HepG2 (cell line): ENCODE results near the gene TALDO1. TPM values are rescaled to one million over a fixed set of nuclear protein-coding genes. Genes with fewer than 3 reads are reported as not detected.

Experiments
- BRCA1 ChIP-seq: sonication (generic); formaldehyde crosslinking; IDR thresholded peaks from 2 replicates; pipeline ENCODE4 v1.4.0; 2020; ENCODE audit warnings: missing genetic modification reagents
- CBX1 ChIP-seq: IDR thresholded peaks from one replicate; pipeline ENCODE4 v1.6.1; 2016; ENCODE audit warnings: antibody characterized with exemption, low read depth
- CEBPG ChIP-seq: IDR thresholded peaks from 2 replicates; pipeline ENCODE4 v1.6.1; 2016
- GTF2F1 ChIP-seq: fragments of 150-350 bp; IDR thresholded peaks from 2 replicates; pipeline ENCODE4 v1.6.1; 2014; ENCODE audit warnings: low read length
- MAZ ChIP-seq, 2 experiments: sonication (generic) in 1 of 2; formaldehyde crosslinking in 1 of 2; IDR thresholded peaks; 2 replicates each; pipeline versions ENCODE4 v1.5.0 to v1.6.1; 2012 to 2020; ENCODE audit warnings: low read depth in 2 of 2, mild to moderate bottlenecking in 2 of 2, borderline replicate concordance in 1 of 2, improper control_type of control experiment in 1 of 2, low read length in 1 of 2, missing genetic modification reagents in 1 of 2, moderate library complexity in 1 of 2
- RAD21 ChIP-seq: fragments of 450-650 bp; formaldehyde crosslinking; IDR thresholded peaks from 2 replicates; pipeline ENCODE4 v1.5.0; 2020; ENCODE audit warnings: mild to moderate bottlenecking
- RAD51 ChIP-seq: fragments of 450-650 bp; IDR thresholded peaks from 2 replicates; pipeline ENCODE4 v1.6.1; 2016; ENCODE audit warnings: borderline replicate concordance
- THAP11 ChIP-seq: IDR thresholded peaks from 2 replicates; pipeline ENCODE4 v1.6.1; 2016; ENCODE audit warnings: missing biosample characterization, missing genetic modification reagents
- TSC22D2 ChIP-seq: sonication (generic); formaldehyde crosslinking; IDR thresholded peaks from 2 replicates; pipeline ENCODE4 v1.5.1; 2020; ENCODE audit warnings: missing genetic modification reagents, mild to moderate bottlenecking, borderline replicate concordance
- XRCC5 ChIP-seq: fragments of 200-400 bp; formaldehyde crosslinking; optimal IDR thresholded peaks from 2 replicates; pipeline ENCODE3; 2017; ENCODE audit warnings: mild to moderate bottlenecking, low read length
- ZFY ChIP-seq: sonication (generic); formaldehyde crosslinking; IDR thresholded peaks from 2 replicates; pipeline ENCODE4 v1.4.0; 2020; ENCODE audit warnings: missing genetic modification reagents
- ZKSCAN8 ChIP-seq: IDR thresholded peaks from 2 replicates; pipeline ENCODE4 v1.6.1; 2016; ENCODE audit warnings: borderline replicate concordance, missing genetic modification reagents, missing compliant biosample characterization
- ZMYM4 ChIP-seq: sonication (generic); formaldehyde crosslinking; IDR thresholded peaks from 2 replicates; pipeline ENCODE4 v1.8.1; 2023; ENCODE audit warnings: mild to moderate bottlenecking, missing genetic modification reagents
- ZNF224 ChIP-seq: sonication (generic); formaldehyde crosslinking; IDR thresholded peaks from 2 replicates; pipeline ENCODE4 v1.5.0; 2020; ENCODE audit warnings: mild to moderate bottlenecking, missing genetic modification reagents
- ZNF33B ChIP-seq: sonication (generic); formaldehyde crosslinking; IDR thresholded peaks from 2 replicates; pipeline ENCODE4 v1.5.1; 2020; ENCODE audit warnings: mild to moderate bottlenecking, missing genetic modification reagents
- ZNF484 ChIP-seq: sonication (generic); formaldehyde crosslinking; IDR thresholded peaks from 2 replicates; pipeline ENCODE4 v1.5.1; 2020; ENCODE audit warnings: mild to moderate bottlenecking, low read depth, missing genetic modification reagents, borderline replicate concordance
- ZNF501 ChIP-seq: sonication (generic); formaldehyde crosslinking; IDR thresholded peaks from 2 replicates; pipeline ENCODE4 v1.5.1; 2020; ENCODE audit warnings: mild to moderate bottlenecking, moderate library complexity, missing genetic modification reagents
- ZNF772 ChIP-seq: sonication (generic); formaldehyde crosslinking; IDR thresholded peaks from 2 replicates; pipeline ENCODE4 v1.5.0; 2020; ENCODE audit warnings: mild to moderate bottlenecking, missing genetic modification reagents
- ZNF781 ChIP-seq: sonication (generic); formaldehyde crosslinking; IDR thresholded peaks from 2 replicates; pipeline ENCODE4 v1.5.1; 2020; ENCODE audit warnings: borderline replicate concordance, mild to moderate bottlenecking, missing genetic modification reagents; ENCODE audit errors: not compliant biosample characterization
- ZNF841 ChIP-seq: sonication (generic); formaldehyde crosslinking; IDR thresholded peaks from 2 replicates; pipeline ENCODE4 v1.8.1; 2023; ENCODE audit warnings: missing genetic modification reagents, borderline replicate concordance
- ZUFSP ChIP-seq: sonication (generic); formaldehyde crosslinking; IDR thresholded peaks from 2 replicates; pipeline ENCODE4 v1.9.0; 2021; ENCODE audit warnings: missing genetic modification reagents, mild to moderate bottlenecking, borderline replicate concordance
- polyA plus RNA-seq, 8 experiments: library from polyadenylated mRNA; depleted of rRNA in 3 of 8; stranded (reverse) in 7 of 8; unstranded in 1 of 8; fragments of >200 nt; fragmentation: Illumina TruSeq in 4 of 8; extraction: Trizol in 4 of 8; gene quantifications; 2 replicates each; pipeline versions ENCODE4 v1.2.1 to v1.2.3, GENCODE V29; 2011 to 2016; ENCODE audit warnings: low read depth in 4 of 8, missing spikeins in 1 of 8, mixed read lengths in 1 of 8; ENCODE audit not compliant: insufficient read depth in 1 of 8
- total RNA-seq, 5 experiments: library from RNA; depleted of rRNA; stranded (reverse); fragments of >200 nt; fragmentation: Illumina TruSeq; extraction: Trizol; gene quantifications; 2 replicates each; pipeline ENCODE4 v1.2.3, GENCODE V29; 2016; ENCODE audit warnings: low read depth in 1 of 5
- TF ChIP-seq, protein P1 (sequence below): sonication (generic); formaldehyde crosslinking; IDR thresholded peaks from 2 replicates; pipeline ENCODE4 v1.5.1; 2020; ENCODE audit warnings: mild to moderate bottlenecking, missing genetic modification reagents, borderline replicate concordance

The TALDO1 gene
- total and polyA plus RNA-seq, 2 of the 13 experiments (the other 11 are each of a cell fraction or from before 2014, with no cell fraction given) = 107 to 240 TPM

- TF ChIP-seq, protein P1, sequence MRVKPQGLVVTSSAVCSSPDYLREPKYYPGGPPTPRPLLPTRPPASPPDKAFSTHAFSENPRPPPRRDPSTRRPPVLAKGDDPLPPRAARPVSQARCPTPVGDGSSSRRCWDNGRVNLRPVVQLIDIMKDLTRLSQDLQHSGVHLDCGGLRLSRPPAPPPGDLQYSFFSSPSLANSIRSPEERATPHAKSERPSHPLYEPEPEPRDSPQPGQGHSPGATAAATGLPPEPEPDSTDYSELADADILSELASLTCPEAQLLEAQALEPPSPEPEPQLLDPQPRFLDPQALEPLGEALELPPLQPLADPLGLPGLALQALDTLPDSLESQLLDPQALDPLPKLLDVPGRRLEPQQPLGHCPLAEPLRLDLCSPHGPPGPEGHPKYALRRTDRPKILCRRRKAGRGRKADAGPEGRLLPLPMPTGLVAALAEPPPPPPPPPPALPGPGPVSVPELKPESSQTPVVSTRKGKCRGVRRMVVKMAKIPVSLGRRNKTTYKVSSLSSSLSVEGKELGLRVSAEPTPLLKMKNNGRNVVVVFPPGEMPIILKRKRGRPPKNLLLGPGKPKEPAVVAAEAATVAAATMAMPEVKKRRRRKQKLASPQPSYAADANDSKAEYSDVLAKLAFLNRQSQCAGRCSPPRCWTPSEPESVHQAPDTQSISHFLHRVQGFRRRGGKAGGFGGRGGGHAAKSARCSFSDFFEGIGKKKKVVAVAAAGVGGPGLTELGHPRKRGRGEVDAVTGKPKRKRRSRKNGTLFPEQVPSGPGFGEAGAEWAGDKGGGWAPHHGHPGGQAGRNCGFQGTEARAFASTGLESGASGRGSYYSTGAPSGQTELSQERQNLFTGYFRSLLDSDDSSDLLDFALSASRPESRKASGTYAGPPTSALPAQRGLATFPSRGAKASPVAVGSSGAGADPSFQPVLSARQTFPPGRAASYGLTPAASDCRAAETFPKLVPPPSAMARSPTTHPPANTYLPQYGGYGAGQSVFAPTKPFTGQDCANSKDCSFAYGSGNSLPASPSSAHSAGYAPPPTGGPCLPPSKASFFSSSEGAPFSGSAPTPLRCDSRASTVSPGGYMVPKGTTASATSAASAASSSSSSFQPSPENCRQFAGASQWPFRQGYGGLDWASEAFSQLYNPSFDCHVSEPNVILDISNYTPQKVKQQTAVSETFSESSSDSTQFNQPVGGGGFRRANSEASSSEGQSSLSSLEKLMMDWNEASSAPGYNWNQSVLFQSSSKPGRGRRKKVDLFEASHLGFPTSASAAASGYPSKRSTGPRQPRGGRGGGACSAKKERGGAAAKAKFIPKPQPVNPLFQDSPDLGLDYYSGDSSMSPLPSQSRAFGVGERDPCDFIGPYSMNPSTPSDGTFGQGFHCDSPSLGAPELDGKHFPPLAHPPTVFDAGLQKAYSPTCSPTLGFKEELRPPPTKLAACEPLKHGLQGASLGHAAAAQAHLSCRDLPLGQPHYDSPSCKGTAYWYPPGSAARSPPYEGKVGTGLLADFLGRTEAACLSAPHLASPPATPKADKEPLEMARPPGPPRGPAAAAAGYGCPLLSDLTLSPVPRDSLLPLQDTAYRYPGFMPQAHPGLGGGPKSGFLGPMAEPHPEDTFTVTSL (CRISPR knock-in tag) = no peak
- TF ChIP-seq ZUFSP (CRISPR knock-in tag) (no peak), ZNF841 (no peak), THAP11 (no peak), CBX1 (peak; percentile 36), BRCA1 (CRISPR knock-in tag) (no peak), TSC22D2 (no peak), RAD21 (CRISPR knock-in tag) (no peak), ZNF772 (CRISPR knock-in tag) (no peak), ZNF224 (CRISPR knock-in tag) (no peak), MAZ (IDR thresholded peaks at IDR 0.05; ENCODE audit: borderline replicate concordance, low read depth, low read length) (no peak; the same call in 1 of the 2 replicates), MAZ (CRISPR knock-in tag; IDR thresholded peaks at IDR 0.05; ENCODE audit: low read depth) (no peak), GTF2F1 (no peak), ZNF781 (CRISPR knock-in tag) (no peak), ZKSCAN8 (no peak), ZNF501 (CRISPR knock-in tag) (no peak), ZMYM4 (peak; percentile 55; the same call in 1 of the 2 replicates), ZNF484 (CRISPR knock-in tag) (no peak), CEBPG (no peak), ZNF33B (CRISPR knock-in tag) (no peak), RAD51 (no peak), XRCC5 (peak; percentile 6), ZFY (peak; percentile 52)
These were observed 41.4 kb upstream of the TALDO1 start, which contains the start of gene EPS8L2 (continued) for GRCh38 chr11:705646-706438.
